Hepatocyte (in vitro differentiated cells): ENCODE data around the gene CLIC4. TPM values are rescaled to one million over a fixed set of nuclear protein-coding genes. Genes with fewer than 3 reads are reported as not detected.

Experiments used
- DNase-seq: peaks from one replicate; pipeline ENCODE4 v3.0.0-alpha.2; 2016; ENCODE audit warnings: low spot score
- H2AFZ ChIP-seq: fragments of 200-600 bp; sonication (generic); 2 replicates; pipeline ENCODE4 v1.6.0; 2016; ENCODE audit warnings: antibody characterized with exemption, mild to moderate bottlenecking
- H3K27ac ChIP-seq: fragments of 200-600 bp; sonication (generic); 2 replicates; pipeline ENCODE4 v1.5.1; 2016; ENCODE audit warnings: mild to moderate bottlenecking
- H3K27me3 ChIP-seq: fragments of 200-600 bp; sonication (generic); 2 replicates; pipeline ENCODE4 v1.6.1; 2016
- H3K36me3 ChIP-seq: fragments of 200-600 bp; sonication (generic); replicated peaks from 2 replicates; pipeline ENCODE4 v1.5.1; 2016; ENCODE audit warnings: low read depth; ENCODE audit not compliant: insufficient read depth
- H3K4me1 ChIP-seq: fragments of 200-600 bp; sonication (generic); 2 replicates; pipeline ENCODE4 v1.5.1; 2016; ENCODE audit warnings: mild to moderate bottlenecking, moderate library complexity; ENCODE audit not compliant: insufficient read depth
- H3K4me2 ChIP-seq: fragments of 200-600 bp; sonication (generic); 2 replicates; pipeline ENCODE4 v1.6.0; 2016
- H3K4me3 ChIP-seq: fragments of 200-600 bp; sonication (generic); 2 replicates; pipeline ENCODE4 v1.5.1; 2016; ENCODE audit warnings: mild to moderate bottlenecking
- H3K79me2 ChIP-seq: fragments of 200-600 bp; sonication (generic); 2 replicates; pipeline ENCODE4 v1.6.0; 2017; ENCODE audit warnings: mild to moderate bottlenecking
- H3K9me2 ChIP-seq: fragments of 200-600 bp; sonication (generic); replicated peaks from 2 replicates; pipeline ENCODE4 v1.6.0; 2017; ENCODE audit warnings: mild to moderate bottlenecking; ENCODE audit not compliant: insufficient read depth
- H3K9me3 ChIP-seq: fragments of 200-600 bp; sonication (generic); 2 replicates; pipeline ENCODE4 v1.5.1; 2016; ENCODE audit warnings: low read depth, mild to moderate bottlenecking
- H4K20me1 ChIP-seq: fragments of 200-600 bp; sonication (generic); 2 replicates; pipeline ENCODE4 v1.6.0; 2016; ENCODE audit warnings: mild to moderate bottlenecking; ENCODE audit not compliant: insufficient read depth, poor library complexity, severe bottlenecking
- EZH2 ChIP-seq: fragments of 200-600 bp; sonication (generic); IDR thresholded peaks from 2 replicates; pipeline ENCODE4 v1.6.1; 2016; ENCODE audit warnings: antibody characterized with exemption, mild to moderate bottlenecking, borderline replicate concordance
- EZH2phosphoT487 ChIP-seq: fragments of 200-600 bp; sonication (generic); IDR thresholded peaks from one replicate; pipeline ENCODE4 v1.6.1; 2018; ENCODE audit warnings: antibody characterized with exemption, mild to moderate bottlenecking, low read depth, moderate library complexity; ENCODE audit not compliant: unreplicated experiment, severe bottlenecking
- WGBS: methylation state at CpG from one replicate; pipeline ENCODE4 v1.1.6; 2016; ENCODE audit warnings: low lambda C conversion rate; ENCODE audit errors: missing lambda C conversion rate; 5-methylcytosine and 5-hydroxymethylcytosine counted together
- polyA plus RNA-seq: library from polyadenylated mRNA; unstranded; fragments of >200 nt; fragmentation: Nextera tagmentation; extraction: Ambion mirVana; gene quantifications from 2 replicates; pipeline ENCODE4 v1.2.1, GENCODE V29; 2016
- total RNA-seq: library from RNA; depleted of rRNA; stranded (reverse); fragments of >200 nt; gene quantifications from 2 replicates; pipeline ENCODE4 v1.2.3, GENCODE V29; 2014
- TF ChIP-seq, protein P1 (sequence below): fragments of 200-600 bp; sonication (generic); IDR thresholded peaks from 2 replicates; pipeline ENCODE4 v1.5.1; 2016; ENCODE audit warnings: antibody characterized with exemption, mild to moderate bottlenecking; ENCODE audit not compliant: poor library complexity

CLIC4 gene
- total and polyA plus RNA-seq, 2 experiments from 2014 or later: 146 to 259 TPM

GRCh38 chr1:24874056-24874455 lies 128.8 kb downstream of the CLIC4 start:
- H3K4me3 ChIP-seq: no peak overlapping the region
- no peaks in the 10 kb centered on the region for H3K36me3 ChIP-seq
- no peak overlapping the region for H3K4me2 ChIP-seq
- H3K79me2 ChIP-seq: no peaks in the 10 kb centered on the region
- no peaks in the 10 kb centered on the region for H3K9me2 ChIP-seq
- no peak overlapping the region for H3K27ac ChIP-seq
- 85% methylated on average over 7 of the region's 7 CpGs for WGBS
- no peak for DNase-seq
- no peak overlapping the region for H2AFZ ChIP-seq
- H4K20me1 ChIP-seq: no peaks in the 10 kb centered on the region
- no peaks in the 10 kb centered on the region for H3K4me1 ChIP-seq
- TF ChIP-seq, protein P1, sequence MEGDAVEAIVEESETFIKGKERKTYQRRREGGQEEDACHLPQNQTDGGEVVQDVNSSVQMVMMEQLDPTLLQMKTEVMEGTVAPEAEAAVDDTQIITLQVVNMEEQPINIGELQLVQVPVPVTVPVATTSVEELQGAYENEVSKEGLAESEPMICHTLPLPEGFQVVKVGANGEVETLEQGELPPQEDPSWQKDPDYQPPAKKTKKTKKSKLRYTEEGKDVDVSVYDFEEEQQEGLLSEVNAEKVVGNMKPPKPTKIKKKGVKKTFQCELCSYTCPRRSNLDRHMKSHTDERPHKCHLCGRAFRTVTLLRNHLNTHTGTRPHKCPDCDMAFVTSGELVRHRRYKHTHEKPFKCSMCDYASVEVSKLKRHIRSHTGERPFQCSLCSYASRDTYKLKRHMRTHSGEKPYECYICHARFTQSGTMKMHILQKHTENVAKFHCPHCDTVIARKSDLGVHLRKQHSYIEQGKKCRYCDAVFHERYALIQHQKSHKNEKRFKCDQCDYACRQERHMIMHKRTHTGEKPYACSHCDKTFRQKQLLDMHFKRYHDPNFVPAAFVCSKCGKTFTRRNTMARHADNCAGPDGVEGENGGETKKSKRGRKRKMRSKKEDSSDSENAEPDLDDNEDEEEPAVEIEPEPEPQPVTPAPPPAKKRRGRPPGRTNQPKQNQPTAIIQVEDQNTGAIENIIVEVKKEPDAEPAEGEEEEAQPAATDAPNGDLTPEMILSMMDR: no peak
- no peak for TF ChIP-seq EZH2phosphoT487
- H3K9me3 ChIP-seq: no peaks in the 10 kb centered on the region
- no peaks in the 10 kb centered on the region for H3K27me3 ChIP-seq

GRCh38 chr1:24874611-24875234 lies 129.5 kb downstream of the CLIC4 start:
- DNase-seq: no peak
- Histone ChIP-seq H4K20me1 (no peaks in the 10 kb centered on the region), H3K4me2 (no peak overlapping the region), H3K27me3 (no peaks in the 10 kb centered on the region), H3K9me3 (no peaks in the 10 kb centered on the region), H3K27ac (no peak overlapping the region), H3K79me2 (no peaks in the 10 kb centered on the region), H3K36me3 (no peaks in the 10 kb centered on the region), H3K4me1 (no peaks in the 10 kb centered on the region), H2AFZ (no peak overlapping the region), H3K4me3 (no peak overlapping the region), H3K9me2 (no peaks in the 10 kb centered on the region)
- TF ChIP-seq EZH2phosphoT487 (no peak), EZH2 (no peak)
- TF ChIP-seq, protein P1: no peak
- 87% methylated on average over 16 of the region's 16 CpGs for WGBS

DNA sequence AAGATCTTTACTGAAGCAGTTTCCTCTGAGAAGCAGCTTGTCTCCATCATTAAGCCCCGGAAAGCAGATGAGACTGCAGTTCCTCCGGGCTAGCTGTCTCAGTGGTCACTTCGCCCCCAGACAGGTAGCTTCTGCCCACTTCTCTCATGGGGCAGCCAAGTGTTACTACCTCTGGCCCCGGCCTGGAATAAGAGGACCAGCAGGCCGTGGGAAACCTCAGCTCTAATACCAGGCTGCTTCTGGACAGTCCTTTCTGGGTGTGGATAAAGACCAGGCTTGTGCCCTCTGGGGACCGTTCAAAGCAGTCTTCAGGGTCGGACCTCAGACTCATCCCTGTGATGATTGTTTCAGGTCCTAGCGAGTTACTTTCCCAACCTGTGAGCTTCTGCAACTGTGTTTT lies 130.0 kb downstream of the CLIC4 start:
- Histone ChIP-seq H3K4me2 (no peak overlapping the region), H3K9me3 (no peaks in the 10 kb centered on the region), H3K9me2 (no peaks in the 10 kb centered on the region), H3K4me1 (no peaks in the 10 kb centered on the region), H3K79me2 (no peaks in the 10 kb centered on the region), H2AFZ (no peak overlapping the region), H3K4me3 (no peak overlapping the region), H3K27me3 (no peaks in the 10 kb centered on the region), H3K36me3 (no peaks in the 10 kb centered on the region), H3K27ac (no peak overlapping the region), H4K20me1 (no peaks in the 10 kb centered on the region)
- TF ChIP-seq EZH2phosphoT487: no peak
- no peak for TF ChIP-seq EZH2
- TF ChIP-seq, protein P1: no peak
- DNase-seq: no peak
- 73% methylated on average over 8 of the region's 8 CpGs for WGBS
